ENCODE measurements around the gene PSORS1C2.

GRCh38 chr6:31173406-31173805, 34.5 kb upstream of the PSORS1C2 start:
- TF ChIP-seq FOXK2 (IDR thresholded peaks at IDR 0.05) (no peak), ZNF384 (IDR thresholded peaks at IDR 0.05) (no peak), TARDBP (IDR thresholded peaks at IDR 0.05) (no peak), SP1 (IDR thresholded peaks at IDR 0.05) (no peak), FOXA1 (IDR thresholded peaks at IDR 0.05) (no peak), BHLHE40 (IDR thresholded peaks at IDR 0.05; ENCODE audit: borderline replicate concordance) (no peak), FOXM1 (IDR thresholded peaks at IDR 0.05; ENCODE audit: borderline replicate concordance) (no peak), ARNT (IDR thresholded peaks at IDR 0.05) (no peak)
